SK-N-MC (cell line): ENCODE results near the gene PPT1.

Experiments
- EZH2 ChIP-seq: fragments of 200-600 bp; sonication (generic); IDR thresholded peaks from one replicate; pipeline ENCODE4 v1.6.1; 2017; ENCODE audit warnings: antibody characterized with exemption
- FOXP2 ChIP-seq: optimal IDR thresholded peaks from 2 replicates; pipeline ENCODE3; 2011; ENCODE audit warnings: mild to moderate bottlenecking, moderate library complexity; ENCODE audit not compliant: insufficient read depth; ENCODE audit errors: extremely low read length, control extremely low read depth
- POLR2AphosphoS5 ChIP-seq: IDR thresholded peaks from 2 replicates; pipeline ENCODE4 v1.6.1; 2012; ENCODE audit warnings: mild to moderate bottlenecking, low read depth, low read length, borderline replicate concordance

DNA sequence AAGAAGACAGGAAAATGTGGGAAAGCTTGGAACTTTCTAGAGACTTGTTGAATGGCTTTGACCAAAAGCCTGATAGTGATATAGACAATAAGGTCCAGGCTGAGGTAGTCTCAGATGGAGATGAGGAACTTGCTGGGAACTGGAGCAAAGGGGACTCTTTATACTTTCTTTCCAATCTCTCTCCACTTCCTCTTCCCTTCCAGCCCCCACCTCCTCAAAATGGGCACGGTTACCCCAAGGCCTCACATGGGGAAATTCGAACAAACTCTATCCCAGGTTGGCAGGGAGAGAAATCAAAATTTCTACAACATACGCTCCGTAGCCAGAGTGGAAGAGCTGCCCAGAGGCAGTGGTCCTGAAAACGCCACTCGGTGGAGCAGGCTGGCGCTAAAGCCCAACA is 15.2 kb downstream of the PPT1 start:
- TF ChIP-seq POLR2AphosphoS5 (no peak), EZH2 (no peak), FOXP2 (no peak)
